ENCODE measurements around the gene TRPM3. TPM values are rescaled to one million over a fixed set of nuclear protein-coding genes. Genes with fewer than 3 reads are reported as not detected.

Gene TRPM3
- total and polyA plus RNA-seq, 2 donors: 0.14 to 4.6 TPM

DNA sequence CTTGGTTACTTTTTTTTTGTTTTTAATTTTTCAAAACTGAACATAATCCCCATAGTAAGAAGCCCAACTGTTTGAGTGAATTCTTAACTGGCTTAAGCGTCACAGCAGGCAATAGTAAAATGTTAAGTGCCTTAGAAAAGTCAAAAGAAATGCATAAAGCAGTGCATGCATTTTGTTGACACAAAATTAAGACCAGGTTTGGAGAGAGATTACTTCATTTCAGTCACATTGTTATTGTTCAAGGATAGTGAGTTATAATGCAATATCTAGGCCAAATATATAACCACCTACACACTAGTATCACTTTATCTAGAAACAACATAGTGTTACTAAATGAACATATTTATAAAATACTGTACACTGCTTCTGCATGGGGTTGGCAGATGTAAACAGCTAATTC is 590.1 kb downstream of the TRPM3 start:
- no peaks in the 10 kb centered on the region for H3K9me3 ChIP-seq (ENCODE audit: control insufficient read depth in 2 of 2, insufficient read depth in 1 of 2, low read length in 1 of 2)
- DNase-seq (ENCODE audit: low read depth in 6 of 9, low spot score in 9 of 9): no peak
- H3K4me3 ChIP-seq (ENCODE audit: low read length in 2 of 2): no peak overlapping the region
- no peaks in the 10 kb centered on the region for H3K36me3 ChIP-seq (ENCODE audit: control insufficient read depth in 2 of 2, insufficient read depth in 2 of 2, low read length in 1 of 2)
- H3K27ac ChIP-seq (ENCODE audit: low read depth in 1 of 2, low read length in 1 of 2): no peak overlapping the region
- H3K4me1 ChIP-seq (ENCODE audit: control insufficient read depth in 2 of 2, insufficient read depth in 2 of 2, low read length in 2 of 2): no peaks in the 10 kb centered on the region
- 99% methylated on average over 1 of the region's 1 CpG for WGBS
- H3K27me3 ChIP-seq (ENCODE audit: control insufficient read depth in 2 of 2, insufficient read depth in 1 of 2, low read length in 1 of 2): no peaks in the 10 kb centered on the region

DNA sequence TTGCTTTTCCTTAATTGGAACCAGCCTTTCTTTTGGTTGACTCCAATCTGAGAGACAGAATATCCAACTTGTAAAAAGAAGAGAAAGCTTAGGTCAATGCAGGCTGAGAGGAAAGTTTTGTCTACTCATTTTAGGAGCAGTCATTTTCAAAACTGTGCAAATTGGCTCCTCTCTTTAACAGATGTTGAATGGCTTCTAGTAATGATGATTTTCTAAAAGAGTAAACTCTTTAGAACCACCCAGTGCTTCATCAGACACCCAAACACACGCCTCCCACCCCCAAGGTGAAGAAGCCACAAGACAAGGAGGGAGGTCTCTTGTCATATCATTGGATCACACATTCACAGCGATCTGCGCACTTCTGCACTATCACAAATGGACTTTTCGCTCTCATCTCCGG is 590.7 kb downstream of the TRPM3 start:
- Histone ChIP-seq H3K27ac (ENCODE audit: low read depth in 1 of 2, low read length in 1 of 2) (no peak overlapping the region), H3K36me3 (ENCODE audit: control insufficient read depth in 2 of 2, insufficient read depth in 2 of 2, low read length in 1 of 2) (no peaks in the 10 kb centered on the region), H3K4me3 (ENCODE audit: low read length in 2 of 2) (no peak overlapping the region), H3K9me3 (ENCODE audit: control insufficient read depth in 2 of 2, insufficient read depth in 1 of 2, low read length in 1 of 2) (no peaks in the 10 kb centered on the region), H3K27me3 (ENCODE audit: control insufficient read depth in 2 of 2, insufficient read depth in 1 of 2, low read length in 1 of 2) (no peaks in the 10 kb centered on the region), H3K4me1 (ENCODE audit: control insufficient read depth in 2 of 2, insufficient read depth in 2 of 2, low read length in 2 of 2) (no peaks in the 10 kb centered on the region)
- WGBS: 98% methylated on average over 5 of the region's 5 CpGs
- no peak for DNase-seq (ENCODE audit: low read depth in 6 of 9, low spot score in 9 of 9)

DNA sequence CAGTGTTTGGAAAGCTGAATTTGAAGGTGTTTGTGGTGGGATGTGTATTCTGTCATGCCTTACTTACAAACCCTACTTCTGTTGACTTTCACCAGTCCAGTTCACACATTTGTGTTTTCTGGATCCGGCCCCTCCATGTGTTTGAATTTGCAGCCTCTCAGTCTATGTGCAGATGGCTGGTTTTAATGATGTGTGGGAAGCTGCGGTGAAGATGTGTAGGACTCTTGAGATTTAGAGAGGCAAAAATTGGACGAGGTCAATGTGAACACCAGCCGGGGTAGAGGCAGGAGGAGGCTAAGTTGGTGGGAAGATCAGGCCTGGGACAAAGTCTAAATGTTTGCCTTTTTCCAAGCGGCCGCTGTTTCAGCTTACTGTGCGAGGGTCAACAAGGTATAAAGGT is 591.6 kb downstream of the TRPM3 start:
- Histone ChIP-seq H3K4me1 (ENCODE audit: control insufficient read depth in 2 of 2, insufficient read depth in 2 of 2, low read length in 2 of 2) (no peaks in the 10 kb centered on the region), H3K27ac (ENCODE audit: low read depth in 1 of 2, low read length in 1 of 2) (no peak overlapping the region), H3K9me3 (ENCODE audit: control insufficient read depth in 2 of 2, insufficient read depth in 1 of 2, low read length in 1 of 2) (no peaks in the 10 kb centered on the region), H3K36me3 (ENCODE audit: control insufficient read depth in 2 of 2, insufficient read depth in 2 of 2, low read length in 1 of 2) (no peaks in the 10 kb centered on the region), H3K27me3 (ENCODE audit: control insufficient read depth in 2 of 2, insufficient read depth in 1 of 2, low read length in 1 of 2) (no peaks in the 10 kb centered on the region), H3K4me3 (ENCODE audit: low read length in 2 of 2) (no peak overlapping the region)
- WGBS: 96% methylated on average over 7 of the region's 7 CpGs
- no peak for DNase-seq (ENCODE audit: low read depth in 6 of 9, low spot score in 9 of 9)

DNA sequence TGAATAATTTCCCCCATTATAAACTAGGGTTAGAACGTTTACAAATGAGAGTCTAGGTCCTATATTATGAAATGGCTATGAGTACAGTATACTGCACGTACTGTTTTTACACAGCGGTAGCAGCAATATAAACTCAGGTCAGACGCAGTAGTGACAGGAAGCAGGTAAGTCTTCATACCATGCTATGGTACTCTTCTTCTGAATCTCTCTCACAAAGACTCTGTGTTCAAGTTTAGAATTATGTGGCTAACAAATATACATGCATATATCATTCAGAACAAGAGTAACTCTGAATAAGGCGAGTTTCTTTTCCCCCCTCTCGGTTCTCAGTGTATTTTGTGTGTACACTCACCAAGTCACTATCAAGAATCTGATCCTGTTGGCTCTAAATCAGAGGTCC is 592.0 kb downstream of the TRPM3 start:
- no peak overlapping the region for H3K4me3 ChIP-seq (ENCODE audit: low read length in 2 of 2)
- 93% methylated on average over 6 of the region's 6 CpGs for WGBS

DNA sequence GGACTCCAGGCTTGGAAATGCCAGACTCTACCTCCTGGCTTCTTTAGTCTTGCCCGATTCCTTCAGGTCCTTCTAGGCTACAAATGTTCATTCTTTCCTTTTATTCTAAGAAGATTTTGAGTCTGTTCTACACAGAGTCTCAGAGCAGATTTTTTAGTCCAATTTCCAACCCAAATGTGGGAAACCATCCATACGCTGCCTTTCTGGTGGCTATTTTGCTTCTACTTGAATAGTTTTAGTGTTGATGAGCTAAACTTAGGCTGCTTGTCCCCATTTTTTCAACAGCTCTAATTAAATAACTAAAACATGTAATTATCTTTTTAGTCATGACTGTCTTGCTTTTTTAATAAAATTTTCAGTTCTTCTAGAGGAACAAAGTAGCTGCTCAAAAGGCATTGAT is 594.5 kb downstream of the TRPM3 start:
- Histone ChIP-seq H3K27me3 (ENCODE audit: control insufficient read depth in 2 of 2, insufficient read depth in 1 of 2, low read length in 1 of 2) (no peaks in the 10 kb centered on the region), H3K4me3 (ENCODE audit: low read length in 2 of 2) (no peak overlapping the region), H3K9me3 (ENCODE audit: control insufficient read depth in 2 of 2, insufficient read depth in 1 of 2, low read length in 1 of 2) (peaks cover 0 to 4% of the 10 kb centered on the region in 2 donors), H3K4me1 (ENCODE audit: control insufficient read depth in 2 of 2, insufficient read depth in 2 of 2, low read length in 2 of 2) (no peaks in the 10 kb centered on the region), H3K27ac (ENCODE audit: low read depth in 1 of 2, low read length in 1 of 2) (no peak overlapping the region), H3K36me3 (ENCODE audit: control insufficient read depth in 2 of 2, insufficient read depth in 2 of 2, low read length in 1 of 2) (no peaks in the 10 kb centered on the region)
- no peak for DNase-seq (ENCODE audit: low read depth in 6 of 9, low spot score in 9 of 9)
- 97% methylated on average over 2 of the region's 2 CpGs for WGBS

More for the DNA sequence above, 592.0 kb downstream of the TRPM3 start:
- H3K36me3 ChIP-seq (ENCODE audit: control insufficient read depth in 2 of 2, insufficient read depth in 2 of 2, low read length in 1 of 2): no peaks in the 10 kb centered on the region
- H3K27me3 ChIP-seq (ENCODE audit: control insufficient read depth in 2 of 2, insufficient read depth in 1 of 2, low read length in 1 of 2): no peaks in the 10 kb centered on the region
- no peaks in the 10 kb centered on the region for H3K9me3 ChIP-seq (ENCODE audit: control insufficient read depth in 2 of 2, insufficient read depth in 1 of 2, low read length in 1 of 2)
- H3K4me1 ChIP-seq (ENCODE audit: control insufficient read depth in 2 of 2, insufficient read depth in 2 of 2, low read length in 2 of 2): no peaks in the 10 kb centered on the region
- no peak overlapping the region for H3K27ac ChIP-seq (ENCODE audit: low read depth in 1 of 2, low read length in 1 of 2)
- DNase-seq (ENCODE audit: low read depth in 6 of 9, low spot score in 9 of 9): no peak

DNA sequence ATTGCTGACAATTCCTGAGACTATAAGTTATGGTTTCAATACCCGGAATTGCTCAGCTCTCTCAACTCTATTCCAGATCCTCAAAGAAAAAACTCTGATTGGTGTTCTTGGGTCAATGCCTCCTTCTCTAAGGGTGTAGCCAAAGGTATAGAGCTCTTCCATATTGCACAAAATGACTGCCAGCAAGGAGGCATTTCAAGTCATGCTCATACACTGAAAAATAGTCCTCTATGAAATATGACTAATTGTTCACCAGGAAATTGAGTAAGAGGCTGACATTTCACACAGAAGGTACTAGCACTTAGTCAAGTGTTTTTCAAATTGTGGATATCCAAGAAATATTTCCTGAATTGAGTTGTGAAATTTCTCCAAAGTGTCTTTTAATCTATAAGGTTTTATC is 595.9 kb downstream of the TRPM3 start:
- Histone ChIP-seq H3K4me3 (ENCODE audit: low read length in 2 of 2) (no peak overlapping the region), H3K27me3 (ENCODE audit: control insufficient read depth in 2 of 2, insufficient read depth in 1 of 2, low read length in 1 of 2) (no peaks in the 10 kb centered on the region), H3K4me1 (ENCODE audit: control insufficient read depth in 2 of 2, insufficient read depth in 2 of 2, low read length in 2 of 2) (no peaks in the 10 kb centered on the region), H3K36me3 (ENCODE audit: control insufficient read depth in 2 of 2, insufficient read depth in 2 of 2, low read length in 1 of 2) (no peaks in the 10 kb centered on the region), H3K27ac (ENCODE audit: low read depth in 1 of 2, low read length in 1 of 2) (no peak overlapping the region), H3K9me3 (ENCODE audit: control insufficient read depth in 2 of 2, insufficient read depth in 1 of 2, low read length in 1 of 2) (peaks cover 0 to 4% of the 10 kb centered on the region in 2 donors)
- no peak for DNase-seq (ENCODE audit: low read depth in 6 of 9, low spot score in 9 of 9)
- WGBS: 99% methylated on average over 1 of the region's 1 CpG

DNA sequence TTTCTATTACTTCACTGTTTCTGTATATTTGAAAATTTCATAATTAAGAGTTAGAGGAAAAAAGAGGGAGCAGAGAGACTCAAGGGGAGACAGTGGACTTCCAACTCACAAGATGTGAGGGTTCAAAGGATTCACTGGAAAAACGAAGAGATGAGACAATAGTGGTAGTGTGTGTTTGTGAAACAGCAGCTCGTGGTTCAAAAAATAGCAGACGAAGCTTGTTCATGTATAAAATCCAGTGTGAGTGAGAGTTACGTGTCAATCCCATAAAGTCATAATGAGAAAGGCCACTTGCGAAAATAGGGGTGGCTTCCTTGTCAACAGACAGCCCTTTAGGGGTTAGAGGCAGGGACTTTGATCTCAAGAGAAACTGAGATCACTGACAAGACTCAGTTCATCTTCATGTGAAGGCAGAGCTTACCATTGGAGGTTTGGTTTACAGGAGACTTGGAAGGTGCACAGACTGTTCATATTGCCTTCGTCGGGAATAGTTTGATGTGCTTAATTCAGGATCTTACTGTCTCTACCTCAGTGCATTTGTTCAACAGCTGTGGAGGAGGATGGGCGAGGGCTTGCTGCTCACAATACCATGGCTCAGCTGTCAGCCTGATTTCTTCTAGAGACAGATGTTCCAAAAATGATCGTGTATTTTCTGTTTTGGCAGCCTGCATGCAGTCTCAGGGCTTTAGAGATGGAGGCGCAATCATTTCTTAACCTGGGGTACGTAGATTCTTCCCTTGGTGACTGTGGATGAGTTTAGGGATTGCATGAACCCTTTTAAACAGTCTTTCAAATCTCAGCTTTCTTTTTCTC is 601.3 kb downstream of the TRPM3 start:
- Histone ChIP-seq H3K27ac (ENCODE audit: low read depth in 1 of 2, low read length in 1 of 2) (no peak overlapping the region), H3K9me3 (ENCODE audit: control insufficient read depth in 2 of 2, insufficient read depth in 1 of 2, low read length in 1 of 2) (peaks cover 0 to 4% of the 10 kb centered on the region in 2 donors), H3K27me3 (ENCODE audit: control insufficient read depth in 2 of 2, insufficient read depth in 1 of 2, low read length in 1 of 2) (no peaks in the 10 kb centered on the region), H3K36me3 (ENCODE audit: control insufficient read depth in 2 of 2, insufficient read depth in 2 of 2, low read length in 1 of 2) (no peaks in the 10 kb centered on the region), H3K4me3 (ENCODE audit: low read length in 2 of 2) (no peak overlapping the region), H3K4me1 (ENCODE audit: control insufficient read depth in 2 of 2, insufficient read depth in 2 of 2, low read length in 2 of 2) (no peaks in the 10 kb centered on the region)
- 93% methylated on average over 11 of the region's 11 CpGs for WGBS
- DNase-seq (ENCODE audit: low read depth in 6 of 9, low spot score in 9 of 9): no peak

DNA sequence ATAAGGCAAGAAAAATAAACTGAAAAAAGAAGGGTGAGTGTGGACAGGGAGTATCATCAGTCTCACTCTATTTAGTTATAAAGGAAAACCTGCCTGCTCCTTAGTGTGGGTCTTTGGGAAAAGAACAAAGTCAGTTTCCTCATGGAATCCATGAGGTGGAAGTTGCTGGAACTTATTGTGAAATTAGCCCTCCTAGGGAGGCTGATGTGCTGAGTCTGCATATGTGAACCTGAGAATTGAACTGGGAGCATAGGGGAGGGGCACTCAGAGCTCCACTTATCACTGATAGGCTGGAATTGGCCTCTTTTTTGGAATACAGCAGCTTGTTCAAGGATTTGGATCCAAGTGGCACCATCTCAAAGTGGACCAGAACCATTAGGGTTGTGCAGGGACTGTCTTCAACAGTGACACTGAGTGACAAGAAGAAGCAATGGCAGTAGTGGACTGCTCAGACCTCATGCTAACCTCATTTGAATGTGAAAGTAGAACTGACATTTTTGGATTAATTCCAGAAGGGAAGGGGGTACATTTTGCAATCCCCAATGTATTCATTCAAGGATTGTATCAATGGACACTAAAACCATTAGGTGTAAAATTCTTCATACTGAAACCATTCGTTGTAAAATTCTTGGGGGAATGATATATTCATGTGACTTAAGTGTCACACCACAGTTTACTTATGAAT is 603.4 kb downstream of the TRPM3 start:
- Histone ChIP-seq H3K4me3 (ENCODE audit: low read length in 2 of 2) (no peak overlapping the region), H3K27me3 (ENCODE audit: control insufficient read depth in 2 of 2, insufficient read depth in 1 of 2, low read length in 1 of 2) (no peaks in the 10 kb centered on the region), H3K36me3 (ENCODE audit: control insufficient read depth in 2 of 2, insufficient read depth in 2 of 2, low read length in 1 of 2) (no peaks in the 10 kb centered on the region), H3K4me1 (ENCODE audit: control insufficient read depth in 2 of 2, insufficient read depth in 2 of 2, low read length in 2 of 2) (no peaks in the 10 kb centered on the region), H3K27ac (ENCODE audit: low read depth in 1 of 2, low read length in 1 of 2) (no peak overlapping the region), H3K9me3 (ENCODE audit: control insufficient read depth in 2 of 2, insufficient read depth in 1 of 2, low read length in 1 of 2) (no peaks in the 10 kb centered on the region)
- no peak for DNase-seq (ENCODE audit: low read depth in 6 of 9, low spot score in 9 of 9)
- whole genome bisulfite sequencing: 95% methylated on average over 1 of the region's 1 CpG

DNA sequence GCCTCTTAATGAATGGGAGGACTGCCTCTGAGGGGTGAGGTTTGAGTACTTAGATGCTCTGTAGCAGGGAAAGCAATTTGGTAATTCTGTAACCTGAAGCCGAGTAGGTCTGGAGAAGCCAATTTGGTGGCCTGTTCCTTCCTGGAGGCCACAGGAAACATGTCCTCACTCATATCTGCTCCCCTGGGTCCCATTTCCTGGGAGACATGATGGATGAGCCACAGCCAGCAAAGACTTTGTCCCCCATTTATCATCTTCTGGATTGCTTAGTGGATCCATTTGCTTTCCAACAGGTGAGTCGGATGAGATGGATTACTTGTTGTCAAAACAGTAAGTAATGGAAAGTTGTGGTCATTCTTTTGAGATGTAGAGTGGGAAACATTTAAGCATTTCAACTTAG is 607.1 kb downstream of the TRPM3 start:
- no peaks in the 10 kb centered on the region for H3K36me3 ChIP-seq (ENCODE audit: control insufficient read depth in 2 of 2, insufficient read depth in 2 of 2, low read length in 1 of 2)
- 96% methylated on average over 2 of the region's 2 CpGs for WGBS
- H3K9me3 ChIP-seq (ENCODE audit: control insufficient read depth in 2 of 2, insufficient read depth in 1 of 2, low read length in 1 of 2): no peaks in the 10 kb centered on the region

More for the DNA sequence above, 607.1 kb downstream of the TRPM3 start:
- Histone ChIP-seq H3K27me3 (ENCODE audit: control insufficient read depth in 2 of 2, insufficient read depth in 1 of 2, low read length in 1 of 2) (no peaks in the 10 kb centered on the region), H3K4me1 (ENCODE audit: control insufficient read depth in 2 of 2, insufficient read depth in 2 of 2, low read length in 2 of 2) (no peaks in the 10 kb centered on the region), H3K4me3 (ENCODE audit: low read length in 2 of 2) (no peak overlapping the region), H3K27ac (ENCODE audit: low read depth in 1 of 2, low read length in 1 of 2) (no peak overlapping the region)
- DNase-seq (ENCODE audit: low read depth in 6 of 9, low spot score in 9 of 9): no peak
